ENCODE measurements around the gene PLEKHG2. TPM values are rescaled to one million over a fixed set of nuclear protein-coding genes. Genes with fewer than 3 reads are reported as not detected.

Gene PLEKHG2
- total RNA-seq, 1 donor, result 21.4 TPM

- TF ChIP-seq CTCF (IDR thresholded peaks at IDR 0.05; ENCODE audit: extremely low read depth, low read depth, low read length), result no peak
- Histone ChIP-seq H3K36me3 (ENCODE audit: insufficient read depth, low read length) (peaks cover 52% of the 10 kb centered on the region), H3K79me2 (ENCODE audit: insufficient read depth, low read length) (peaks cover 2% of the 10 kb centered on the region), H3K4me3 (ENCODE audit: insufficient read depth, low read length) (no peak overlapping the region), H3K4me2 (ENCODE audit: insufficient read depth, low read length) (no peak overlapping the region), H3K4me1 (ENCODE audit: insufficient read depth, low read length) (peaks cover 5% of the 10 kb centered on the region), H3K27me3 (ENCODE audit: insufficient read depth, low read length) (no peaks in the 10 kb centered on the region), H4K20me1 (ENCODE audit: insufficient read depth, low read length) (peaks cover 7% of the 10 kb centered on the region), H2AFZ (ENCODE audit: low read length) (no peak overlapping the region), H3K9me3 (ENCODE audit: low read depth, low read length) (no peaks in the 10 kb centered on the region), H3K27ac (ENCODE audit: low read depth, low read length) (no peak overlapping the region)
- peak; percentile 38 for DNase-seq (ENCODE audit: insufficient read length, low spot score, missing footprints)
These were observed 63.3 kb downstream of the PLEKHG2 start for GRCh38 chr19:39475748-39476147.

Small RNAs within 50 kb of the gene (small RNA-seq; reads per million reads assigned to genes)
- gene MIR4530, result not detected
- gene RN7SL566P, result not detected

Other genes starting within 250 kb of the PLEKHG2 start
- gene NCCRP1, start 215.7 kb upstream of the PLEKHG2 start, total RNA-seq, result not detected in 2 replicates
- not detected in 2 replicates for gene SYCN, start 208.4 kb upstream of the PLEKHG2 start, total RNA-seq
- gene IFNL3, start 167.7 kb upstream of the PLEKHG2 start, total RNA-seq, result not detected in 2 replicates
- gene IFNL4, start 163.8 kb upstream of the PLEKHG2 start, total RNA-seq, result not detected in 2 replicates
- gene IFNL2, start 144.3 kb upstream of the PLEKHG2 start, total RNA-seq, result not detected in 2 replicates
- gene IFNL1, start 116.3 kb upstream of the PLEKHG2 start, total RNA-seq, result not detected in 2 replicates
- gene LRFN1, start 91.8 kb upstream of the PLEKHG2 start, total RNA-seq, result under 0.01 and 0.36 TPM in 2 replicates
- 0.36 and 2.7 TPM in 2 replicates for gene GMFG, start 76.6 kb upstream of the PLEKHG2 start, total RNA-seq
- 85.0 and 85.5 TPM in 2 replicates for gene SAMD4B, start 70.2 kb upstream of the PLEKHG2 start, total RNA-seq
- gene PAF1, start 21.6 kb upstream of the PLEKHG2 start, total RNA-seq, result 29.3 and 29.8 TPM in 2 replicates
- gene MED29, start 21.3 kb upstream of the PLEKHG2 start, total RNA-seq, result 19.9 and 23.0 TPM in 2 replicates
- gene ZFP36, start 5.8 kb upstream of the PLEKHG2 start, total RNA-seq, result 6.2 and 6.5 TPM in 2 replicates
- 44.9 and 56.0 TPM in 2 replicates for gene RPS16, start 23.3 kb downstream of the PLEKHG2 start, total RNA-seq
- 71.9 and 91.2 TPM in 2 replicates for gene SUPT5H, start 32.9 kb downstream of the PLEKHG2 start, total RNA-seq
- 29.8 and 36.9 TPM in 2 replicates for gene TIMM50, start 68.2 kb downstream of the PLEKHG2 start, total RNA-seq
- gene DLL3, start 86.3 kb downstream of the PLEKHG2 start, total RNA-seq, result under 0.01 TPM in 1 of 2 replicates, not detected in the other
- gene SELENOV, start 102.5 kb downstream of the PLEKHG2 start, total RNA-seq, result not detected in 2 replicates
- gene EID2B, start 120.2 kb downstream of the PLEKHG2 start, total RNA-seq, result 4.7 and 5.1 TPM in 2 replicates
- gene EID2, start 127.5 kb downstream of the PLEKHG2 start, total RNA-seq, result 8.3 TPM in 2 replicates
- gene LGALS13, start 189.9 kb downstream of the PLEKHG2 start, total RNA-seq, result not detected in 2 replicates
- gene LGALS16, start 243.2 kb downstream of the PLEKHG2 start, total RNA-seq, result not detected in 2 replicates

Data from osteoblast (primary cell).